Epidermal melanocyte (primary cell): ENCODE data around the gene NLGN2.

ENCODE experiments used
- DNase-seq: peaks from one replicate; pipeline ENCODE4 v3.0.0; 2011; ENCODE audit warnings: low spot score; ENCODE audit not compliant: insufficient read length

Gene NLGN2

DNA sequence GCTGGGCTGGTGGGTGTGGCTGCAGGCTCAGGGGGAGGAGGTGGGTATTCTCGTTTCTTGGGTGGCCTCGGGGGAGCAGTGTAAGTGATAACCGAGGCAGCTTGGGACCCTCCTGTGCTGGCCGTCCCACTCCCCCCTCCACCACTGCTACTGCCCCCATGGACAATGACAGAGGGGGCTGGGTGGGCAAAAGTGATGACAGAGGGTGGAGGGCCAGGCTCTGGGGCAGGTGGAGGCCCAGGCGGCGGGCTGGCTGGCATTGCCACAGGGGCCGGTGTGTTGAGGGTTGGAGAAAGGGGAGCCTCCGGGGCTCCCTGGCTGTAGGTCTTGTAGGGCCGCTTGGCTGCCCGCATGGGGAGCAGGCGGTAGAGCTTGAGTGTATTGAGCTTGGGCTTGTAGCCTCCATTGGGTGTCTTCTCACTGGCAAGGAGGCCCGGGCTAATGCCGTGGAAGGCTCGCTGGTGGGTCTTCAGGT is 55.8 kb downstream of the NLGN2 start:
- no peak for DNase-seq

DNA sequence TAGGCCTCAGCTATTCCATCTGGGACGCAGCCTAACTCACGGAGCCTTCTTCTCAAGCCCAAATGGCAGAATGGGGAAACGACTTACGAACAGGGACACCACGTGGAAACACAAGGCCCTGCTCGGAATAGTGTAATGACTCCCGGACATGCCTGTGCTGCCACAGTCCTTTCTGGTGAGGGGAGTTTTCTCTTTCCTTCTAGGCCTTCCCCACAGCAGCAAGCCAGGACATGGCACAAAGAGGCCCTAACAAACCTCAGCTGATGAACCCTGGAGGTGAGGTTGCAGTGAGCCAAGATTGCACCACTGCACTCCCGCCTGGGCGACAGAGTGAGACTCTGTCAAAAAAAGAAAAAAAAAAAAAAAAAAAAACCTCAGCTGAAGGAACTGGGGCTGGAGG is 56.4 kb downstream of the NLGN2 start:
- DNase-seq = no peak

DNA sequence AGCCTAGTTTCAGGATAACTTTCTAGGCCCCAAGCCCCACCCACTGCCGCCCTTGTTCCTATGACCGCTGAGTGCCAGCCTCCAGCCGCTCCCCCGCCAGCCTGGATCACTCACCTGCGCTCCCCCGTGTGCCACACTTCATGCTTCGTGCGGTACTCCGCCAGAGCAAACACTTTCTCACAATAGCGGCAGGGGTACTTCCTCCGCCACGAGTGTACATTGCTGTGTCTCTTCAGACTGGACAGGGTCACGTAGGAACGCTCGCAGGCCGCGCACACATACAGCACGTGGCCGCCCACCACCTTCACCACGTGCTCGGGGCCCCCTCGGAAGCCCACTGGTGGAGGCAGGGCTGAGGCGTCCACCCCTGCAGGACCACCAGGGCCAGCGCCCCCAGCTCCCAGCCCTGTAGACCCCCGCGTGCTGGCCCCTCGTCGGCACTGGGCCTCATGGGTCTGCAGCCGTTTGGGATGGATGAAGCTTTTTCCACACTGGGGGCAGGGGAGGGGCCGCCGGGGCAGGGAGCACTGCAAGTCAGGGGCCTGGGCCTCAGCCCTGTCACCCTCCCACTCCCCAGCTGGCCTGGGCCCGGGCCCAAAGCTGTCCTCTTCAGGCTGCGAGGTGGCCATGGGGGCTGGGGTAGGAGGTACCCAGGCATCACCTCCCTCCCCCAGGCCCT is 58.1 kb downstream of the NLGN2 start:
- DNase-seq = no peak

DNA sequence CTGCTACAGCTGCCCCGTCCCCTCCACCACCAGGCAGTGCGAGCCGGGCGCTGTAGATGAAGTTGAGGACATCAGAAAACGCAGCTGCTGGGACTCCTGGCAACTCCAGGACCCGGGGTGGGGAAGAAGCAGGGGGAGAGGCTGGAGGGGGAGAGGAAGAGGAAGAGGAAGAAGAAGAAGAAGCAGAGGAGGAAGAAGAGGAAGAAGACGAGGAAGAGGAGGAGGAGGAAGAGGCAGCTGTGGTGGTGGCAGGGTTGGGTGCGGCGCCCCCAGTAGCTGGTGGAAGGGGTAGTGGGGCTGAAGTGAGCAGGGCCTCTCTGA is 58.6 kb downstream of the NLGN2 start:
- DNase-seq = no peak

DNA sequence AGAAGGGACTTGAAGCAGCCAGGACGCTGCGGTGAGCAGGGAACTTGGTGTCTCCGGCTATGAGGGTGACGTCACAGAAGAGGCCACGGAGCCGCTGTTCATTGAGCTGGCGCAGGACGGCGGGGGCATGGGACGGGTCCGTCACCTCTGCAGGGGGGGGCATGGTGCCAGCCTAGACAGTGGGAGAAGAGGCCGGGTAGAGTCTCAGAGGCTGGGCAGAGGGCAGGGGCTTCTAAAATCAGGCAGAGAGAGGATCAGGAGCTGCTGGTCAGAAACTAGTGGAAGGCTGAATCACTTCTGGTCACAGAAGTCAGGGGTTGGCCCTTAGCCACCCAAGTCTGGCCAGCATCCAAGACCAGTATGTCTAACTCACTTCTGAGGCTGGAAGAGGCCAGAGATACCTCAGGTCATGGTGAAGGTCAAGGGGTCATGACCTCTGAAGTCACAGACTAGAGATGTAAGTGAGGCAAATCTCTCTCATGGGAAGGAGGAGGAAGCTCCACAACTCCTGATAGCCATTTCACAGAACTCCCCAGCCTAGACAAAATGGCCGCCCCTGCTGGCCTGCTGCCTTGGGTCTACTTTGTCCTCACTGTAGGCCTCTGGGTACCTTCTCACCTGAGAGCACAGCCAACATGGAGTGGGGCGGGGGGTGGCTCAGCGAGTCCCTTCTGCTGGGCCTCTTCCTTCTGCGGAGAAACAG is 59.1 kb downstream of the NLGN2 start:
- no peak for DNase-seq

DNA sequence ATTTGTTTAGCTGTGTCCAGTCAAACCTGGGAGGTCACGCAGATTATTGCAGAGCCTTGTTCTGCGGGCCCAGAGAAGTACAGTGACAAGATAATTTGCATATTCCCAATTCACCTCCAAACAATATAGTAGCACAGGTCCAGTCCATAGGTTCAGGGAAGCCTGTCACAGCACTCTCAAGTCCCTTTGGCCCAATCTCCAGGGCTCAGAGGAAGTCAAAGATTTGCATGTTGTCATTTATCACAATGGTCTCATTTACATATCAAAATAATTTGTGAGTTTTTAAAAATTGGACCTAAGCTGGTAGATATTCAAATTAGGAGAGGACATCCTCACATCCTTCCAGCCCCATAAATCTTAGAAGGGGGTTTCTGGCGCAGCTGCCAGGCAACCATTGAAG is 59.9 kb downstream of the NLGN2 start:
- no peak for DNase-seq

DNA sequence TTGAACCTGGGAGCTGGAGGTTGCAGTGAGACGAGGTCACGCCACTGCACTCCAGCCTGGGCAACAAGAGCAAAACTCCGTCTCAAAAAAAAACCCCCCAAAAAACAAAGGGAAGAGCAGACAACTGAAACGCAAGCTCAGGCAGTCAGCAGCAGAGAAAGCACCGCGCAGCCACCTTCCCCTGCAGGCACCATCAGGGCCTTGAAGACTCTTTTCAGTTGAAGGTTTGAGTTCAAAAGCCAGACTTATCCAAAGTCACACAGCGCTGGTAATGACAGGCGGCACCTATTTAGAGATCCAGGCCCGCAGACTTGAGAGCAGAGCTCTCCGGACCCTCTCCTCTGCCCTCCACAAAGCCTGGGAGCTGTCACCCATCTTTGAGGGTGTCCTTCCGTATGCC is 60.6 kb downstream of the NLGN2 start:
- no peak for DNase-seq

DNA sequence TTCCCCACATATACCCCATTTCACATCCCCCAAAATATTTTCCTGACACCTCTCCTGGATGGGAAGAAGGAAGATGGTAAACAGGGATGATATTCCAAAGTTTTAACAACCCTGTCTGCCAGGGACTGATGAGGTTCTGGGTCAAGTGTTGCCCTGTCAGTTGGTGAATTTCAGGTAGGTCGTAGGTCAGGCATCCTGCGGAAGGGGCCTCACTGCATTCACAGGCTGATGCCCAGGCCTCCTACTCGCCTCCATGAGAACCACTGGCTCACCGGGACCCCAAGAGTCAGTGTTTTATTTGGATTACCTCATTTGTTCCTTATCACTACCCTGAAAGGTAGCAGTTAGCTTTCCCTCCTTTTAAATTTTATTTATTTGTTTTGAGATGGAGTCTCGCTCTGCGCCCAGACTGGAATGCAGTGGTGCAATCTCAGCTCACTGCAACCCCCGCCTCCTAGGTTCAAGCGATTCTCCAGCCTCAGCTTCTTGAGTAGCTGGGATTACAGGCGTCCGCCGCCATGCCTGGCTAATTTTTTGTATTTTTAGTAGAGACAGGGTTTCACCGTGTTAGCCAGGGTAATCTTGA is 61.3 kb downstream of the NLGN2 start:
- DNase-seq = no peak
